H4 (cell line): Measurements from ENCODE around the gene BMPR2. TPM values are rescaled to one million over a fixed set of nuclear protein-coding genes. Genes with fewer than 3 reads are reported as not detected.
A peak's percentile ranks its signal among the peaks of the same experiment; 100 is the strongest.
"Not testable (repeated sequence)": the region's sequence is repeated elsewhere in the genome, so short reads cannot be mapped to it uniquely, and the experiment has no call there.

Experiments used
- DNase-seq: peaks from one replicate; pipeline ENCODE4 v3.0.0-alpha.2; 2015; ENCODE audit warnings: low spot score
- total RNA-seq: library from RNA; depleted of rRNA; stranded (reverse); fragments of >200 nt; shearing (Covaris generic); gene quantifications from 2 replicates; pipeline ENCODE4 v1.2.3, GENCODE V29; 2014; rRNA removed

Gene BMPR2
- 9.8 and 13.3 TPM in 2 replicates for total RNA-seq

DNA sequence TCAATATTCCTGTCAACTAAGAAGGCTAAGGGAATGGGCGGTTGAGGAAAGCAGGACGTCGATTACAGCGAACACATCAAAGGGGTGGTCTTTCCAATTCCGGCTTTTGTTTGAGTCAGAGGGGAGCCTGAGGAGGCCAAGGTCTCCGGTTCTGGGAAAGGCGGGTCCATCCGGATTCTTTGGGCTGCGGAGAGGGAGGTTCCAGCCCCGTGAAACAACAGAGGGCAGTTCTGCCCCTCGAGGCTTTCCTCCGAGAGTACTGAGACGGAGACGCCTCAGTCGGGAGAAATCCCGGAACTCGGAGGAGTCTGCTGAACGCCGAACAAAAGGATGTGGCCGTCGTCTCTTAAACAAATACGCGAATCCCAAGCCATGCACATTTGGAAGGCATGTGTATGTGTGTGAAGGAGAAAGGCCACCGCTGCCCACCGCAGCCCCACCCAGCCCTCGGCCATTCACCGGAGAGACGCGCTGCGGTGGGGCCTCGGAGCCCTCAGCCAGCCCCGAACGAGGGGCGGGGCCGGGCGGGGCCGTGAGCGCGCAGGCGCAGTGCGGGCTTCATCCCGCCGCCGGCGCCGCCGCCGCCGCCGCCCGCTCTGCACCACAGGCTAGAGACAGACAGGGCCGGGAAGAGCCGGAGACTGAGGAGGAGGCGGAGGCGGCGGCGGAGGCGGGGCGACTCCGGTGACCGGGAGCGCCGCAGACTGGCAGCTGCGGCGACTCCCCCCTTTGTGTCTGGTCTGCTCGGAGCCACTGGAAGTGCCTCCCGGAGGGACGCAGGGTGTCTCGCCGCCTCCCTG, at the start of gene BMPR2:
BMPR2 (plus strand) TSS at position 719 of the 800 bp plus-strand sequence. CDS start 1,148 bp downstream, outside the sequence.
- DNase-seq, result peak; percentile 89

DNA sequence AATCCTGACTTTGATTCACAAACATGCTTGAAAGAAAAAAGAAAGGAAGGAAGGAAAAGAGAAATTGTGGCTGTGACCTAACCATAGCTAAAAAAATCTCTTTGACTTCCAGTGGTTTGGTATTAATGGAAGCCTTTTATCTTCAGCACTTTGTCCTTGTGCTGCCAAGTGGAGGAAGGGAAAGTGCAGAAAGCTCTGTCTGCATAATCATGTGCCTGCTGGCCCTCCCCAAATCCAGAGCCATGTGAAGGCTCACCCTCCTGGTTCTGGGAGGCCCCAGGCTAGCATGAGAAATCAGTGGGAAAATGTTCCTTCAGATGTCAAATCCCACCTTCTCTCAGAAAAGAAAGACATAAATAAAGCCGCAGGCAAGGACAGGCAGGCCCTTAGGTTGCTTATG, 48.3 kb upstream of the BMPR2 start:
- no peak for DNase-seq

- DNase-seq, result no peak
Observed at GRCh38 chr2:202335791-202336467, 40.2 kb upstream of the BMPR2 start.

DNA sequence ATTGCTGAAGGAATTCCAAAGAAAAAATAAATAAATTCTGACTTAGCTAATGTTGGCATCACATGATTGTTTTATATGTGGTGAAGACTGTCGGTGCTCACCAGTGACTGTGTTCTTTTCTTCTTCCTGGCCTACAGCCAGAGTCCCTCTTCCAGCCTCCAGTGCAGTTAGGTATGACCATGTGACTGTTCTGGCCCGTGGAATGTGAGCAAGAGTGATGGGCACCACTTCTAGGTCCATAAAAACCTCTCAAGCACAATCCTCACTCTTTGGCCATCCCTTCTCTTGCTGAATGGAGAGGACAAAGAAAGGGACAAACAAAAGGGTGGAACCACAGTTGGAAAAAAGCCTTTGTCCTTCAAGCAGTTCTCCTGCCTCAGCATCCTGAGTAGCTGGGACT, 39.0 kb upstream of the BMPR2 start:
- DNase-seq, result peak; percentile 17

GRCh38 chr2:202337706-202338346, 38.3 kb upstream of the BMPR2 start:
- DNase-seq, result no peak

DNA sequence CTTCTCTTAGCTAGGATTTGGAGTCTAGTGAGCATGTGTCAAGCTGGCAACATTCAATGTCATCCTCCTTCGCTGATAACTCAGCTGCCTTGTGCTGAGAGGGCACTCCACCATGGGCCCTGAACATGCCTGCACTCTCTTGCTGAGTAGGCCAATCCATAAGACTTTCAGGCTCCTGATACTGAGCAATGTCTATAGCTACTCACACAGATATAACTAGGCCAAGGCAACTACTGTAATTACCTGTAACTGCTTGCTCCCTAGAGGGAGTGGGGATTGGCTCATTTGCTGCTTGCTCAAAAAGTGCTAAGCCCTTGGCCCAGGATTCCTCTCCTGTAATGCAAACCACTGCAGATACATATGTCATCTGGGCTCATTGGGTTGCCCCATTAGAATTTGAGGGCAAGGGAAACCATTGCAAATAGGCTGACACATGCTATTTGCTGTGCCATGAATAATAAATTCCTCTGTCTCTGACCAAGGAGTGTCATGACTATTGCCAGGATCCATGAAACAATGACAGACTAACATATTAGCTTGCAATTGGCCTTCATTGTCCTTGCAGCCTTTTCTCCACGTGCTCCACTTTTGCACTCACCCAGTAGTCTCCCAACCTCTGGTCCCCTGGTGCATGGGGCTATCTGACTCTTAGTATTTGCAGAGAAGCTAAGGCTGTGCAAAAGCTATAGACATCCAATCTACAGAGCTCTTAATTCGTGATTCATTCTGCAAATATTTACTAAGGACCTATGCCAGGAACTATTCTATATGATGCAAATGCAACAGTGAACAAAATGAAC, 36.9 kb upstream of the BMPR2 start:
- no peak for DNase-seq

DNA sequence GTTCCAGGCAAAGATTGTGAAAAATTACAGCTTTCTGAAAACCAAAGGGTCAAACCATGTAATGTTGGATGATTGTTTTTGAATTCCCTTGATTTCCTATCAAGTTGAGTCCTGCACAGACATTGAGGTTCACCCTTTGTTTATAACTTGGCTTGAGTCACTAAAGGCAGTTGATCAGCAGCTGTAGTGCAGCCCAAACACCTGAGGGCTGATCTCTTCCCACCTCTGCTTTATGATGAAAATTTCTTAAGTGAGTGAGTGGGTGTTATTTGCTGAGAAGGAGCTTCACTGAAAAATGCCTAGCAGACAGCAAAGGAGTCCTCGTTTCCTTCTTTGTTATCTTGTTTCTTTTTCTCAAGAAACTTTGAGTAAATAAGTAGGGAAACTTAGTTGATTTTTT, 31.9 kb upstream of the BMPR2 start:
- DNase-seq, result no peak

DNA sequence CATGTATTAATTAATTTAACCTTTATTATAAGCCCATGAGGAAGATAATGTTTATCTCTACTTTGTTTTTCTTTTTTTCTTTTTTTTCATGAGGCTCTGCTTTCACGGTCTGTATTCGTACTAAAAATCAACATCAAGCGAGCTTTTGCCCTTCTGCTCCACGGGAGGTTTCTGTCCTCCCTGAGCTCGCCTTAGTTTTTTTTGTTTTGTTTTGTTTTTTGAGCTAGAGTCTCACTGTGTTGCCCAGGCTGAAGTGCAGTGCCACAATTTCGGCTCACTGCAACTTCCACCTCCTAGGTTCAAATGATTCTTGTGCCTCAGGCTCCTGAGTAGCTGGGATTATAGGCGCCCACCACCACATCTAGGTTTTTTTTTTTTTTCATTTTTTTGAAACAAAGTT, 29.9 kb upstream of the BMPR2 start:
- DNase-seq, result no peak

DNA sequence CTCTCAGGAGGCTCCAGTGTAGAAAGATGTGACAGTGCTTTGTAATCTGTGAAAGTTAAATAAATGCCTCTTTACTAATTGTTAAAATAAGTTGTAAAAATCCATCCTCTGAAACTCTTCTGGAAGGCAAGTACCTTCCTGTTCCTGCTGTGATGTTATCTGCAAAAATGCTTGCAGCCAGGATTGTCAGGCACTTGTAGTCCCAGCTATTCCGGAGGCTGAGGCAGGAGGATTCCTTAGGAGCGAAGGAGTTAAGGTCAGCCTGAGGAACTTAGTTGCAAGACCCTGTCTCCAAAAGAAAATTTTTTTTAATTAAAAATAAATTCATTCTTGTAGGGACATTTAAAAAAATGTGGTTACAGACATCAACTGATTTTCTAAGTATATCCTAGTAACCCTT, 22.7 kb upstream of the BMPR2 start:
- DNase-seq, result no peak

GRCh38 chr2:202355993-202356505, 20.1 kb upstream of the BMPR2 start:
- DNase-seq, result no peak

GRCh38 chr2:202358924-202359323, 17.2 kb upstream of the BMPR2 start:
- DNase-seq, result not testable (repeated sequence)

DNA sequence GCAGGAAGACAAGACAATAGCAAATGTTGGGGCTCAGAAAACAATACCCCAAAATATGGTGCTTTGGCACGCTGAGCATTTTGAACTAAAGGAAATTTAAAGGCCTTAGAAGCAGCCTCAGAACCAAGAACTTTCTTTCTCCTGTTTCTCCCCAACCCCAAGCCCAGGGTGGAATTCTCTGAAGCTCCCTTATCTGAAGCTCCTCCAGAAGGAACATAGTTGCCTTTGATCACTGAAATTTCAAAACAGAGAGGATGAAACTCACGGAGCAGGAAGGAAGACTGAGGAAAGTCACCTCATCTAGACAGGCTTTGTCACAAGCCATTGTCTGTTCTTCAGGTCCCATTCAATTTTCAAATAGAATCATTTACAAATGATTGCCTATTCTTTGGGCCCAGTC, 15.5 kb upstream of the BMPR2 start:
- no peak for DNase-seq

GRCh38 chr2:202361108-202361507, 15.0 kb upstream of the BMPR2 start:
- DNase-seq, result no peak

- no peak for DNase-seq
Observed at GRCh38 chr2:202373490-202373889, 2.6 kb upstream of the BMPR2 start.

GRCh38 chr2:202374383-202374782, 1.7 kb upstream of the BMPR2 start:
- DNase-seq, result not testable (repeated sequence)

- DNase-seq, result peak; percentile 63
Observed at GRCh38 chr2:202375033-202375608, 1.0 kb upstream of the BMPR2 start.

DNA sequence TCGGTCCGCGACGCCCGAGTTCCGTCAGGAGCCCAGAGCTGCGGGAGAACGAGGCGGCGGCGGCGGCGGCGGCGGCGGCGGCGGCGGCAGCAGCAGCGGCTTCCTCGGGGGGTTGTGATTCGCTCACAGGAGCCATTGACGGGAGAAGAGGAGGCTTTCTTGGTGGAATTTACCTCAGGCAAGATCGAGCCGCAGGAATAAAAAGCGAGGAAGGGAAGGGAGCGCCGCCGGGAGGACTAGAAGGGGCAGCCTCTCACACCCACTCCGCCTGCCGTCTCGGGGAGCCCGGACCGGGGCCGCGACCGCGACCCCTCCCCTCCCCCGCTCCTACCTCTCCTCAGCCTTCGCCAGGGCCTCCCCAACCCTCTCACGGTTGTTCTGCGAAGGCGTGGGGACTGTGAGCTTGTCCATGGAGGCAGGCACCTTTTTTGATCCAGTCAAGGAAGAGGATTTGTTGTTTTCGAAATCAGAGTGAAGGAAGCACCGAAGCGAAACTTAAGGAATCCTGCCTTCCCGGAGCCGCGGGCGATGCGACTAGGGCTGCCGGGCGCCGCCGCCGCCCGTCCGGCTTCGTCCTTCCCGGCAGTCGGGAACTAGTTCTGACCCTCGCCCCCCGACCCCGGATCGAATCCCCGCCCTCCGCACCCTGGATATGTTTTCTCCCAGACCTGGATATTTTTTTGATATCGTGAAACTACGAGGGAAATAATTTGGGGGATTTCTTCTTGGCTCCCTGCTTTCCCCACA, 506 bp downstream of the BMPR2 start:
- DNase-seq, result peak; percentile 38

DNA sequence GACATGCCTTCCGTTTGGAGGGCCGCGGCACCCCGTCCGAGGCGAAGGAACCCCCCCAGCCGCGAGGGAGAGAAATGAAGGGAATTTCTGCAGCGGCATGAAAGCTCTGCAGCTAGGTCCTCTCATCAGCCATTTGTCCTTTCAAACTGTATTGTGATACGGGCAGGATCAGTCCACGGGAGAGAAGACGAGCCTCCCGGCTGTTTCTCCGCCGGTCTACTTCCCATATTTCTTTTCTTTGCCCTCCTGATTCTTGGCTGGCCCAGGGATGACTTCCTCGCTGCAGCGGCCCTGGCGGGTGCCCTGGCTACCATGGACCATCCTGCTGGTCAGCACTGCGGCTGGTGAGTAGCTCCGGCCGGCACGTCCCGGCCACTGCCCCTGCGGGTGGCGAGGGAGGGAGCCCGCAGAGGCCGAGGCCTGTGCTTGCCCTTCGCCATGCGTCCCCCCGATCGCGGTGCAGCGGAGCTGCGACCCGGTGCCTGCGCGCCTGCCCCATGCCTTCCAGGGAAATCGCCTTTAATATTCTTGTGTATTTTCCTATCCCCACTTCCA, 1.2 kb downstream of the BMPR2 start:
- DNase-seq, result no peak

DNA sequence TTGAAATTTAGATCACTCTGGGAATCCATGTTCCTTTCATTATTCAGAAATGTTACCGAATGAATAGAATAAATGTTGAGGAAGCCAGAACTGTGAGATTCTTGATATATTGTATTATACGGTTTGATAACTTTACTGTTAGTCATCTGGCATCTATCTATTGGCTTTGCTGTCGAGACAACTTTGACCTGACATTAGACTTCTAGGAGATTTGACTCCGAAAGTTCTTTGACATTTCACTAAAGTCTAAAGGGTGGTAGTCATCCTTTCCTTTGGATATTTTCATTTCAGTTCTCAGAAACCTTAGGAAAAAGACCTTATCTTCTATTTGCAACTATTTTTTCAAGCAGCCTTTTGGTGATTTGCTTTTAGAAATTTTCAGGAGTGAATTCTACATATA, 1.9 kb downstream of the BMPR2 start:
- no peak for DNase-seq

DNA sequence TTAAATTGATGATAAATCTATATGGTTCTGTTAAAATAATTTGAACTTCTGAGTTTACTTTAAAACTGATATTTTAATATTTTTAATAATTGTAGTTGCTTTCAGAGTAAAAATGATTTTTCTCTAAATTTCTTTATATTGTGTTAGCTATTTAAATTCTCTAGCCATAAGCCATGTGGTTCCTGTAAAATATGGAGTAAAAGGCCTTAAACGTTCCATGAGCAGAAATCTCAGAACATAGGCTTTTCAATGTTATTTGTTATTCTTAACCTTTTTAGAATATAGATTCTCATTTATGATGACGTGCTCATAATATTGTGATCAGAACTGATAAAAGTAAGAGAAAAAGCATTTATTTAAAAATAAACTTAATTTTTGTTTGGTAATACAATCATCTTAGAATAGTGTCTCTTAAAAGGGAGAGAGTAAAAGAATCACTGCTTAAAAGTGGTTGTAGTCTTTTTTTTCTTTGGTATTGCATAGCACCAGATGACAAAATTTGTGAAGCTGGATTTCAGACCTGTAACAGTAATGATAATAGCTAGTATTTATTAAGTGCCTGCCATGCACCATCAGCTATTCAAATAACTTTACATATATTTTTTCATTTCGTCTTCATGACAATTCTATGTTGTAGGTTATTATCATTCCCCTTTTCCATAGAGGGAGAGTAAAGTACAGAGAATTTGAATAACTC, 2.7 kb downstream of the BMPR2 start:
- no peak for DNase-seq
